ENCODE measurements around the gene FOXA3.

DNA sequence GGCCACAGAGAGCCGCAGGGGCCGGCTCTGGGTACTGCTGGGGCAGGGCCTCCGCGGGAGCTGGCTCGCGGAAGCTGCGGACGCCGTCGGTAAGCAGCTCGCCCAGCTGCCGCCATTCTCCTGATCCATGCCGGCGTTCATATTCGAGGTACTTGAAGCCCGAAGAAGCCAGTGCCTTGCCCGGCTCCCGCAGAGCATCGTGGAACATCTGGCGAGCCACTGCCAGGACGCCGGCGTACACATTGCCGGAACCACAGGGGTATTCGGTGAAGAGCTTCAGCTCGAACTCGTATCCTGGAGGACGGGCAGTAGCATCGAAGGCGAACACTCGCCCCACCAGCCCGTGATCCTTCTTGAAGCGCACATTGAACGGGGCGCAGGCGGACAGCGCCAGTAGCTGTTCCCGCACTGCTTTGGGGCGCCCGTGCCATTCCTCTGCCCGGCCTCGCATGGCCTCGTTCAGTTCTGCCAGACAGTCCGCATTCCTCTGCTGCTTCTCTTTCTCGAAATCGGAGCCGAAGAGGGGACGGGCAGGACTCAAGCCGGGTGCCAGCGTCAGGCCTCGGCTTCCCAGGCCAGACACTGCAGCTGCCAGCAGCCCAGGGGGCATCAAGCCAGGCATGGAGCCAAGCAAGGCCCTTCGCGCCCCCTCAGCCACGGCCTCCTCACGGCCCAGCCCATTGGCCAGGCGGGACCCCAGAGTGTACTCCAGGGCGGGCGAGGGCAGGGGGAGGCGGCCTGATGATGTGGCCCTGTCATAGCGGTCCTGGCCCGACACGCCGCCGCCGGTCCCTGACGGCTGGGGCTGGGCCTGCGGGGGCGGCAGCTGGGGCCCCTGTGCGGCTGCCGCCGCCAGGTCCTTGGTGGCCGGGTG lies 20.8 kb downstream of the FOXA3 start:
- TF ChIP-seq MAX (IDR thresholded peaks at IDR 0.05; ENCODE audit: low read depth, low read length): no peak
- TF ChIP-seq, protein P1, sequence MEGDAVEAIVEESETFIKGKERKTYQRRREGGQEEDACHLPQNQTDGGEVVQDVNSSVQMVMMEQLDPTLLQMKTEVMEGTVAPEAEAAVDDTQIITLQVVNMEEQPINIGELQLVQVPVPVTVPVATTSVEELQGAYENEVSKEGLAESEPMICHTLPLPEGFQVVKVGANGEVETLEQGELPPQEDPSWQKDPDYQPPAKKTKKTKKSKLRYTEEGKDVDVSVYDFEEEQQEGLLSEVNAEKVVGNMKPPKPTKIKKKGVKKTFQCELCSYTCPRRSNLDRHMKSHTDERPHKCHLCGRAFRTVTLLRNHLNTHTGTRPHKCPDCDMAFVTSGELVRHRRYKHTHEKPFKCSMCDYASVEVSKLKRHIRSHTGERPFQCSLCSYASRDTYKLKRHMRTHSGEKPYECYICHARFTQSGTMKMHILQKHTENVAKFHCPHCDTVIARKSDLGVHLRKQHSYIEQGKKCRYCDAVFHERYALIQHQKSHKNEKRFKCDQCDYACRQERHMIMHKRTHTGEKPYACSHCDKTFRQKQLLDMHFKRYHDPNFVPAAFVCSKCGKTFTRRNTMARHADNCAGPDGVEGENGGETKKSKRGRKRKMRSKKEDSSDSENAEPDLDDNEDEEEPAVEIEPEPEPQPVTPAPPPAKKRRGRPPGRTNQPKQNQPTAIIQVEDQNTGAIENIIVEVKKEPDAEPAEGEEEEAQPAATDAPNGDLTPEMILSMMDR (IDR thresholded peaks at IDR 0.05; ENCODE audit: low read depth, low read length): no peak
